NCI-H510A (cell line): Measurements from ENCODE around the gene PFN3.
"Not testable (repeated sequence)": the region's sequence is repeated elsewhere in the genome, so short reads cannot be mapped to it uniquely, and the experiment has no call there.

ENCODE experiments used
- DNase-seq: peaks from one replicate; lab custom pipeline; 2025; lab: John Stamatoyannopoulos, UW

PFN3 gene

GRCh38 chr5:177425196-177425800 lies 24.8 kb upstream of the PFN3 start:
- DNase-seq, result no peak

- DNase-seq, result no peak
These were observed 23.2 kb upstream of the PFN3 start for GRCh38 chr5:177423671-177424070.

GRCh38 chr5:177421062-177421798 lies 20.8 kb upstream of the PFN3 start:
- DNase-seq, result no peak

GRCh38 chr5:177420472-177420871 lies 20.0 kb upstream of the PFN3 start:
- not testable (repeated sequence) for DNase-seq

- DNase-seq, result no peak
These were observed 18.6 kb upstream of the PFN3 start for GRCh38 chr5:177419046-177419445.

- DNase-seq, result not testable (repeated sequence)
These were observed 16.6 kb upstream of the PFN3 start for GRCh38 chr5:177417081-177417480.

- no peak for DNase-seq
These were observed 14.0 kb upstream of the PFN3 start for GRCh38 chr5:177414481-177414880.

- no peak for DNase-seq
These were observed 12.3 kb upstream of the PFN3 start for GRCh38 chr5:177412603-177413233.

- DNase-seq, result no peak
These were observed 10.1 kb upstream of the PFN3 start for GRCh38 chr5:177410575-177410974.

- DNase-seq, result no peak
These were observed 8.8 kb upstream of the PFN3 start, which contains the start of gene F12 for GRCh38 chr5:177409043-177409801. Gene F12 (minus strand): TSS chr5:177409564. CDS start chr5:177409527, 37 bp downstream.

GRCh38 chr5:177405805-177406204 lies 5.3 kb upstream of the PFN3 start:
- no peak for DNase-seq

GRCh38 chr5:177405312-177405711 lies 4.9 kb upstream of the PFN3 start:
- DNase-seq, result no peak

- no peak for DNase-seq
These were observed 4.2 kb upstream of the PFN3 start for GRCh38 chr5:177404641-177405179.

- no peak for DNase-seq
These were observed 3.6 kb upstream of the PFN3 start for GRCh38 chr5:177403792-177404640.

GRCh38 chr5:177403102-177403791 lies 2.8 kb upstream of the PFN3 start:
- DNase-seq, result no peak

- DNase-seq, result peak; percentile 80
These were observed 2.0 kb upstream of the PFN3 start for GRCh38 chr5:177402271-177403043.

- DNase-seq, result no peak
These were observed 2.5 kb downstream of the PFN3 start for GRCh38 chr5:177397875-177398390.

- no peak for DNase-seq
These were observed 3.7 kb downstream of the PFN3 start for GRCh38 chr5:177396807-177397206.

- DNase-seq, result no peak
These were observed 4.4 kb downstream of the PFN3 start for GRCh38 chr5:177396078-177396477.

- no peak for DNase-seq
These were observed 6.5 kb downstream of the PFN3 start for GRCh38 chr5:177393990-177394389.
